Neutrophil (primary cell): ENCODE results near the gene NDUFAF3.

Experiments used
- H3K27ac ChIP-seq: fragments of 200-600 bp; sonication (generic); 2 replicates; pipeline ENCODE4 v1.5.1; 2016; ENCODE audit warnings: mild to moderate bottlenecking, moderate library complexity
- H3K27me3 ChIP-seq: fragments of 200-600 bp; sonication (generic); 2 replicates; pipeline ENCODE4 v1.6.0; 2016; ENCODE audit warnings: mild to moderate bottlenecking
- H3K36me3 ChIP-seq: fragments of 200-600 bp; sonication (generic); 2 replicates; pipeline ENCODE4 v1.5.1; 2017
- H3K4me1 ChIP-seq, 2 experiments: fragments of 200-600 bp in 1 of 2; sonication (generic) in 1 of 2; 1 replicate in 1 of 2; 2 replicates in 1 of 2; pipeline versions ENCODE4 v1.5.1 to v1.6.1; 2013 to 2016; ENCODE audit warnings: low read depth in 1 of 2, low read length in 1 of 2, mild to moderate bottlenecking in 1 of 2, moderate library complexity in 1 of 2; ENCODE audit not compliant: control insufficient read depth in 1 of 2, insufficient read depth in 1 of 2
- H3K4me3 ChIP-seq, 2 experiments: fragments of 200-600 bp in 1 of 2; sonication (generic) in 1 of 2; 1 replicate in 1 of 2; 2 replicates in 1 of 2; pipeline ENCODE4 v1.5.1; 2013 to 2016; ENCODE audit warnings: low read depth in 1 of 2, low read length in 1 of 2, mild to moderate bottlenecking in 1 of 2, moderate library complexity in 1 of 2
- H3K9me3 ChIP-seq: fragments of 200-600 bp; sonication (generic); 2 replicates; pipeline ENCODE4 v1.5.1; 2016
- CTCF ChIP-seq: fragments of 200-600 bp; sonication (generic); IDR thresholded peaks from 2 replicates; pipeline ENCODE4 v1.5.1; 2016; ENCODE audit warnings: antibody characterized with exemption

The NDUFAF3 gene, protein sequence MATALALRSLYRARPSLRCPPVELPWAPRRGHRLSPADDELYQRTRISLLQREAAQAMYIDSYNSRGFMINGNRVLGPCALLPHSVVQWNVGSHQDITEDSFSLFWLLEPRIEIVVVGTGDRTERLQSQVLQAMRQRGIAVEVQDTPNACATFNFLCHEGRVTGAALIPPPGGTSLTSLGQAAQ

GRCh38 chr3:49021813-49022687 is at the start of gene NDUFAF3:
Gene NDUFAF3 (plus strand): TSS chr3:49022121. CDS start chr3:49022145, 24 bp downstream.
- TF ChIP-seq CTCF = peak; percentile 98
- H3K36me3 ChIP-seq = peaks cover 36% of the 10 kb centered on the region
- H3K4me1 ChIP-seq = peaks cover 43 to 48% of the 10 kb centered on the region in 2 experiments
- no peaks in the 10 kb centered on the region for H3K27me3 ChIP-seq
- peak within 1 kb of the TSS; percentile 95 to 99 for H3K4me3 ChIP-seq
- peak within 1 kb of the TSS; percentile 99 for H3K27ac ChIP-seq
- no peaks in the 10 kb centered on the region for H3K9me3 ChIP-seq

DNA sequence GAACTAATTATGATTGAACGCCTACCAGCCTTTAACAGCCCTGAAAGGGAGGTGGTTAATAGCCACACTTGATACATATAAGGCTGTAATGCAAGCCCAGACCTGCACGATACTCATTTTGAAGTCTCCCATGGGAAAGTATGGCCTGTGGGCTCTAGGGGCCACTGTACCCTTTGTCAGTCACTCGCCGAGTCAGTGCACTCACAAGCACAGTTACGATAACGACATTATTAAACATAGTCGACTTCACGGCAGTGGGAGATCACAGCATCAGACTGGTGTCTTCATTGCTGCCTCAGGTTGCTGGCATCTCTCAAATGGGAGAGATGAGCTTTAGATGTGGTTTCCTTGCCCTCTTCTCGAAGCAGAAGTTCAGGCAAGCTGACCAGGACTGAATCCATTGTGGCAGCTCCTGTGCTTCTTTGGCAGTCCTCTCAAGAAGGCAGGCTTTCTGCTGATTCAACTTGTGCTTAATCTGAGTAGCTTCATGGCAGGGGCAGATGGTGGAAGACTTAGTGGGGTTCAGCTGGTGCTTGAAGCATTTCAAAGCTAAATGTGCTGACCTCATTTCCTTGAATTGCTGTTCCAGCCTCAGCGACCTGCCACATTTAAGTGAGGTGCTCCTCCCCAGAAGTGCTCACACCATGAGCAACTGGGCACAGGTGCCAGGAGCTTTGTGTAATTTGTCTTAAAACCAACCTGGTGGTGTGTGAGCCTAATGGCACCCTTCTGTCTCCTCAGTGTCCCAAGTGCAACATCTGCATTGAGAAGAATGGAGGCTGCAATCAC is 47.7 kb upstream of the NDUFAF3 start:
- Histone ChIP-seq H3K27me3 (no peaks in the 10 kb centered on the region), H3K27ac (no peak overlapping the region), H3K9me3 (no peaks in the 10 kb centered on the region), H3K4me3 (no peak overlapping the region), H3K4me1 (no peaks in the 10 kb centered on the region), H3K36me3 (peaks cover 94% of the 10 kb centered on the region)
- TF ChIP-seq CTCF = no peak

DNA sequence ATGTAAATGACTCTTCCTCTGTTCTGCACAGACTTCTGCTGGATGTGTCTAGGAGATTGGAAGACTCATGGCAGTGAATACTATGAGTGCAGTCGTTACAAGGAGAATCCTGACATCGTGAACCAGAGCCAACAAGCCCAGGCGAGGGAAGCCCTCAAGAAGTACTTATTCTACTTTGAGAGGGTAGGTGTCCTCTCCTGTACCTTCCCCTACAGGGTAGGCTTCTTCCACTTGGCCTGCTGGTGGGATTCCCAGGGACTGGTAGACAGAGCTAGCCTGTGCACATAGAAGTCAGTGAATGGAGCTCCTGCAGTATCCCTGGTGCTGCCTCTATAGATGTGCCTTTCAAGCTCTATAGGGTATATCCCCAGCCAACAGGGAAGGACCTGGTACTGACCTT is 42.5 kb upstream of the NDUFAF3 start:
- Histone ChIP-seq H3K27ac (no peak overlapping the region), H3K4me3 (no peak overlapping the region), H3K9me3 (no peaks in the 10 kb centered on the region), H3K4me1 (no peaks in the 10 kb centered on the region), H3K36me3 (peaks cover 95% of the 10 kb centered on the region), H3K27me3 (no peaks in the 10 kb centered on the region)
- TF ChIP-seq CTCF = no peak

DNA sequence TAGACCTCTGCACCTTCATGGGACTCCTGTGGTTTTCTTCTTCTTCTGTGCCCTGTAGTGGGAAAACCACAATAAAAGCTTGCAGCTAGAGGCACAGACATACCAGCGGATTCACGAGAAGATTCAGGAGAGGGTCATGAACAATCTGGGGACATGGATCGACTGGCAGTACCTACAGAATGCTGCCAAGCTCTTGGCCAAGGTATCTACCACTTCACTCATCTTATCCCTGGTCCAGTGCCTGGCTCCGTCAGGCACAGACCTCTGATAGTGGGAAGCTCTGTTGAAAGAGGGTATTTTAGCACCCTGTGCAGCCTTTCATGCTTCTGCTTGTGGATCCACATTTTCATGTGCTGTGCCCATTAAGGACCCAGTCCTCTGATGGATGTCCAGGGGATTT is 41.6 kb upstream of the NDUFAF3 start:
- peaks cover 93% of the 10 kb centered on the region for H3K36me3 ChIP-seq
- no peak for TF ChIP-seq CTCF

DNA sequence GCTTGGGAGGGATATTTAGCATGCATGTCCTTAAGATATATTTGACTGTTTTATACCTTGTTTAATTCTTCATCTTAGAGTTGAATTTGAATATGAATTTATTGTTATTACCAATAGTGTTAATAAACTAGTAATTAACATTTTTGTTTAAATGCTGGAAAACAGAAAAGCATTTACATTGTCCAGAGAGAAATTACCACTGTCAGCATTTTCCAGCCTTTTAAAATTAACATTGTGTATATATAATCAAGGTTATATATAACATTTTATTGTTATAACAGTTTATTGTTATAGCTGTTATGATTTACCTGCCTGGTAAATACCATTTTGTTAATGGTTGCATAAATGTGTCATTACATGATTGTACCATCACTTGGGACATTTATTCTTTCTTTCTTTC is 39.9 kb upstream of the NDUFAF3 start:
- Histone ChIP-seq H3K4me3 (no peak overlapping the region), H3K4me1 (no peaks in the 10 kb centered on the region), H3K9me3 (no peaks in the 10 kb centered on the region), H3K36me3 (peaks cover 82% of the 10 kb centered on the region), H3K27ac (no peak overlapping the region), H3K27me3 (no peaks in the 10 kb centered on the region)
- no peak for TF ChIP-seq CTCF

More for the DNA sequence above, 41.6 kb upstream of the NDUFAF3 start:
- H3K9me3 ChIP-seq = no peaks in the 10 kb centered on the region
- no peaks in the 10 kb centered on the region for H3K4me1 ChIP-seq
- no peaks in the 10 kb centered on the region for H3K27me3 ChIP-seq
- no peak overlapping the region for H3K4me3 ChIP-seq
- H3K27ac ChIP-seq = no peak overlapping the region
